Testis (tissue), 3 donors: ENCODE data around the gene C2orf92. TPM values are rescaled to one million over a fixed set of nuclear protein-coding genes. Genes with fewer than 3 reads are reported as not detected.

Experiments used
- DNase-seq: peaks from one replicate; pipeline ENCODE4 v3.0.0-alpha.2; 2019
- H3K27ac ChIP-seq, 2 donors: fragments of 200-600 bp; sonication (generic); one replicate each; pipeline ENCODE4 v1.5.1; 2019
- H3K27me3 ChIP-seq: fragments of 200-600 bp; sonication (generic); one replicate; pipeline ENCODE4 v1.5.1; 2019
- H3K36me3 ChIP-seq: fragments of 200-600 bp; sonication (generic); one replicate; pipeline ENCODE4 v1.5.1; 2017; ENCODE audit warnings: low read depth; ENCODE audit errors: missing control alignments
- H3K4me1 ChIP-seq: fragments of 200-600 bp; sonication (generic); one replicate; pipeline ENCODE4 v1.5.1; 2019
- H3K4me3 ChIP-seq, 2 donors: fragments of 200-600 bp; sonication (generic); one replicate each; pipeline ENCODE4 v1.5.1; 2017 to 2019
- H3K9me3 ChIP-seq: fragments of 200-600 bp; sonication (generic); one replicate; pipeline ENCODE4 v1.5.1; 2017
- CTCF ChIP-seq, 3 experiments: fragments of 450-650 bp in 2 of 3; fragments of 200-600 bp in 1 of 3; sonication (generic) in 1 of 3; IDR thresholded peaks; one replicate each; pipeline ENCODE4 v1.5.1; 2016 to 2019; ENCODE audit warnings: antibody characterized with exemption in 3 of 3, mild to moderate bottlenecking in 2 of 3, moderate library complexity in 1 of 3
- POLR2A ChIP-seq: fragments of 450-650 bp; IDR thresholded peaks from one replicate; pipeline ENCODE4 v1.6.1; 2017; ENCODE audit warnings: antibody characterized with exemption, mild to moderate bottlenecking, moderate library complexity
- WGBS, 2 donors: methylation state at CpG; one replicate each; pipeline ENCODE4 v1.1.5; 2018; 5-methylcytosine and 5-hydroxymethylcytosine counted together
- intact Hi-C: fragments of 100-400 bp; cut with DNase I; formaldehyde crosslinking; loops from one replicate; pipeline ENCODE4 v1.15.1; 2023; ENCODE audit warnings: low total_unique reads
- polyA plus RNA-seq: library from polyadenylated mRNA; stranded (reverse); fragments of 350-450 nt; fragmentation: Illumina TruSeq; extraction: RNeasy Lipid Tissue Mini Kit (QIAGEN cat#74804); gene quantifications from one replicate; pipeline ENCODE4 v1.2.3, GENCODE V29; 2014; ENCODE audit warnings: low read depth, low replicate concordance; ENCODE audit not compliant: insufficient read depth
- total RNA-seq, 2 donors: library from RNA; depleted of rRNA; stranded (reverse); fragments of >200 nt; gene quantifications; one replicate each; pipeline ENCODE4 v1.2.3, GENCODE V29; 2016

C2orf92 gene
- total and polyA plus RNA-seq, 3 donors from 2014 or later = 27.8 to 51.2 (median 35.7) TPM

- TF ChIP-seq POLR2A (no peak), CTCF (IDR thresholded peaks at IDR 0.05) (no peak)
- Histone ChIP-seq H3K36me3 (no peaks in the 10 kb centered on the region), H3K4me3 (no peak overlapping the region), H3K27me3 (no peaks in the 10 kb centered on the region), H3K4me1 (no peaks in the 10 kb centered on the region), H3K9me3 (no peaks in the 10 kb centered on the region), H3K27ac (no peak overlapping the region)
- no peak for DNase-seq
- 69 to 91% methylated on average over 3 of the region's 3 CpGs for WGBS, 2 donors
- intact Hi-C loops = no loop called here
Measured at GRCh38 chr2:97703741-97704140, 34.2 kb downstream of the C2orf92 start.

- no peaks in the 10 kb centered on the region for H3K27me3 ChIP-seq
- H3K4me1 ChIP-seq = no peaks in the 10 kb centered on the region
- H3K9me3 ChIP-seq = no peaks in the 10 kb centered on the region
- no peak overlapping the region for H3K27ac ChIP-seq
- WGBS, 2 donors = 91 to 96% methylated on average over 5 of the region's 5 CpGs
- no peaks in the 10 kb centered on the region for H3K36me3 ChIP-seq
- intact Hi-C loops = no loop called here
- no peak overlapping the region for H3K4me3 ChIP-seq
- no peak for DNase-seq
- TF ChIP-seq POLR2A (no peak), CTCF (IDR thresholded peaks at IDR 0.05) (no peak)
Measured at GRCh38 chr2:97704989-97705388, 35.5 kb downstream of the C2orf92 start.

GRCh38 chr2:97706112-97706511 lies 36.6 kb downstream of the C2orf92 start:
- Histone ChIP-seq H3K36me3 (no peaks in the 10 kb centered on the region), H3K27ac (no peak overlapping the region), H3K4me1 (no peaks in the 10 kb centered on the region), H3K27me3 (no peaks in the 10 kb centered on the region), H3K4me3 (no peak overlapping the region), H3K9me3 (no peaks in the 10 kb centered on the region)
- 92 to 96% methylated on average over 13 of the region's 13 CpGs for WGBS, 2 donors
- TF ChIP-seq CTCF (IDR thresholded peaks at IDR 0.05) = no peak
- no peak for DNase-seq
- intact Hi-C loops = no loop called here

- intact Hi-C loops = no loop called here
- 62 to 65% methylated on average over 11 of the region's 11 CpGs for WGBS, 2 donors
Measured at GRCh38 chr2:97706708-97707345, 37.3 kb downstream of the C2orf92 start.

More at GRCh38 chr2:97706708-97707345, 37.3 kb downstream of the C2orf92 start:
- Histone ChIP-seq H3K4me3 (no peak overlapping the region), H3K9me3 (no peaks in the 10 kb centered on the region), H3K36me3 (no peaks in the 10 kb centered on the region), H3K4me1 (no peaks in the 10 kb centered on the region), H3K27ac (no peak overlapping the region), H3K27me3 (no peaks in the 10 kb centered on the region)
- no peak for DNase-seq
- TF ChIP-seq POLR2A (no peak), CTCF (IDR thresholded peaks at IDR 0.05) (no peak)
